Measurements from ENCODE around the gene KRT75. TPM values are rescaled to one million over a fixed set of nuclear protein-coding genes. Genes with fewer than 3 reads are reported as not detected.

KRT75 gene
- total RNA-seq, 1 experiment from 2014 or later = not detected

DNA sequence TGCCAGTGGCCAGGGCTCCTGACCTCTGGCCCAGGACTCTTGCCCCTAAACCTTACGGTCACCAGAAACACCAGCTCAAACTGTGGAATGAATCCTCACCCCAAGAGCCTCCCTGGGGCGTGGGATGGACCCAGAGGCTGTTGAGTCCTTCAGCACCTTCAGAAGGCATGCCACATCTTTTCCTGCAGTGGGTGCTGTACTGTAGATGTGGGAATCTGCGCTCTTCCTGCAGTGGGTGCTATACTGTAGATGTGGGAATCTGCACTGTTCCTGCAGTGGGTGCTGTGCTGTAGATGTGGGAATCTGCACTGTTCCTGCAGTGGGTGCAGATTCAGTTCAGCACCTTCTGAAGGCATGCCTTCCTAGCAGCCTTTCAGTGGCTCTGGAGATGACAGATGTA, 29.2 kb downstream of the KRT75 start:
- no peak overlapping the region for H3K4me3 Mint-ChIP-seq
- no peak for DNase-seq (ENCODE audit: low spot score)
- ChIA-PET CTCF (interaction anchor here (1.6 kb wide), 1 partner anchor 9 kb away, joined by 10 read pairs; no protein-coding TSS in a partner anchor), POLR2A (no interaction called here)
- H3K27ac Mint-ChIP-seq = no peak overlapping the region
- peaks cover 4% of the 10 kb centered on the region; the same call in 1 of the 2 replicates for H3K36me3 Mint-ChIP-seq
- peaks cover 9% of the 10 kb centered on the region for H3K4me1 Mint-ChIP-seq
- no peak for TF ChIP-seq ETV6 (CRISPR knock-in tag; IDR thresholded peaks at IDR 0.05)
- TF ChIP-seq, protein P1, sequence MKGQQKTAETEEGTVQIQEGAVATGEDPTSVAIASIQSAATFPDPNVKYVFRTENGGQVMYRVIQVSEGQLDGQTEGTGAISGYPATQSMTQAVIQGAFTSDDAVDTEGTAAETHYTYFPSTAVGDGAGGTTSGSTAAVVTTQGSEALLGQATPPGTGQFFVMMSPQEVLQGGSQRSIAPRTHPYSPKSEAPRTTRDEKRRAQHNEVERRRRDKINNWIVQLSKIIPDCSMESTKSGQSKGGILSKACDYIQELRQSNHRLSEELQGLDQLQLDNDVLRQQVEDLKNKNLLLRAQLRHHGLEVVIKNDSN (CRISPR knock-in tag; IDR thresholded peaks at IDR 0.05) = no peak
- TF ChIP-seq, protein P2, sequence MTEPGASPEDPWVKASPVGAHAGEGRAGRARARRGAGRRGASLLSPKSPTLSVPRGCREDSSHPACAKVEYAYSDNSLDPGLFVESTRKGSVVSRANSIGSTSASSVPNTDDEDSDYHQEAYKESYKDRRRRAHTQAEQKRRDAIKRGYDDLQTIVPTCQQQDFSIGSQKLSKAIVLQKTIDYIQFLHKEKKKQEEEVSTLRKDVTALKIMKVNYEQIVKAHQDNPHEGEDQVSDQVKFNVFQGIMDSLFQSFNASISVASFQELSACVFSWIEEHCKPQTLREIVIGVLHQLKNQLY (CRISPR knock-in tag; IDR thresholded peaks at IDR 0.05) = no peak
- TF ChIP-seq, protein P3, sequence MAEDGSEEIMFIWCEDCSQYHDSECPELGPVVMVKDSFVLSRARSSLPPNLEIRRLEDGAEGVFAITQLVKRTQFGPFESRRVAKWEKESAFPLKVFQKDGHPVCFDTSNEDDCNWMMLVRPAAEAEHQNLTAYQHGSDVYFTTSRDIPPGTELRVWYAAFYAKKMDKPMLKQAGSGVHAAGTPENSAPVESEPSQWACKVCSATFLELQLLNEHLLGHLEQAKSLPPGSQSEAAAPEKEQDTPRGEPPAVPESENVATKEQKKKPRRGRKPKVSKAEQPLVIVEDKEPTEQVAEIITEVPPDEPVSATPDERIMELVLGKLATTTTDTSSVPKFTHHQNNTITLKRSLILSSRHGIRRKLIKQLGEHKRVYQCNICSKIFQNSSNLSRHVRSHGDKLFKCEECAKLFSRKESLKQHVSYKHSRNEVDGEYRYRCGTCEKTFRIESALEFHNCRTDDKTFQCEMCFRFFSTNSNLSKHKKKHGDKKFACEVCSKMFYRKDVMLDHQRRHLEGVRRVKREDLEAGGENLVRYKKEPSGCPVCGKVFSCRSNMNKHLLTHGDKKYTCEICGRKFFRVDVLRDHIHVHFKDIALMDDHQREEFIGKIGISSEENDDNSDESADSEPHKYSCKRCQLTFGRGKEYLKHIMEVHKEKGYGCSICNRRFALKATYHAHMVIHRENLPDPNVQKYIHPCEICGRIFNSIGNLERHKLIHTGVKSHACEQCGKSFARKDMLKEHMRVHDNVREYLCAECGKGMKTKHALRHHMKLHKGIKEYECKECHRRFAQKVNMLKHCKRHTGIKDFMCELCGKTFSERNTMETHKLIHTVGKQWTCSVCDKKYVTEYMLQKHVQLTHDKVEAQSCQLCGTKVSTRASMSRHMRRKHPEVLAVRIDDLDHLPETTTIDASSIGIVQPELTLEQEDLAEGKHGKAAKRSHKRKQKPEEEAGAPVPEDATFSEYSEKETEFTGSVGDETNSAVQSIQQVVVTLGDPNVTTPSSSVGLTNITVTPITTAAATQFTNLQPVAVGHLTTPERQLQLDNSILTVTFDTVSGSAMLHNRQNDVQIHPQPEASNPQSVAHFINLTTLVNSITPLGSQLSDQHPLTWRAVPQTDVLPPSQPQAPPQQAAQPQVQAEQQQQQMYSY (CRISPR knock-in tag; IDR thresholded peaks at IDR 0.05) = no peak
- TF ChIP-seq, protein P4, sequence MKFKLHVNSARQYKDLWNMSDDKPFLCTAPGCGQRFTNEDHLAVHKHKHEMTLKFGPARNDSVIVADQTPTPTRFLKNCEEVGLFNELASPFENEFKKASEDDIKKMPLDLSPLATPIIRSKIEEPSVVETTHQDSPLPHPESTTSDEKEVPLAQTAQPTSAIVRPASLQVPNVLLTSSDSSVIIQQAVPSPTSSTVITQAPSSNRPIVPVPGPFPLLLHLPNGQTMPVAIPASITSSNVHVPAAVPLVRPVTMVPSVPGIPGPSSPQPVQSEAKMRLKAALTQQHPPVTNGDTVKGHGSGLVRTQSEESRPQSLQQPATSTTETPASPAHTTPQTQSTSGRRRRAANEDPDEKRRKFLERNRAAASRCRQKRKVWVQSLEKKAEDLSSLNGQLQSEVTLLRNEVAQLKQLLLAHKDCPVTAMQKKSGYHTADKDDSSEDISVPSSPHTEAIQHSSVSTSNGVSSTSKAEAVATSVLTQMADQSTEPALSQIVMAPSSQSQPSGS (CRISPR knock-in tag; IDR thresholded peaks at IDR 0.05; ENCODE audit: borderline replicate concordance, low read depth) = no peak
- no peak for TF ChIP-seq GTF2I (CRISPR knock-in tag; conservative IDR thresholded peaks at IDR 0.05)
- no peak for TF ChIP-seq NR2C2 (CRISPR knock-in tag; IDR thresholded peaks at IDR 0.05)
- no peak for TF ChIP-seq HMGA2 (CRISPR knock-in tag; IDR thresholded peaks at IDR 0.05)
- no peak for TF ChIP-seq ZNF423 (CRISPR knock-in tag; IDR thresholded peaks at IDR 0.05)
- TF ChIP-seq, protein P5, sequence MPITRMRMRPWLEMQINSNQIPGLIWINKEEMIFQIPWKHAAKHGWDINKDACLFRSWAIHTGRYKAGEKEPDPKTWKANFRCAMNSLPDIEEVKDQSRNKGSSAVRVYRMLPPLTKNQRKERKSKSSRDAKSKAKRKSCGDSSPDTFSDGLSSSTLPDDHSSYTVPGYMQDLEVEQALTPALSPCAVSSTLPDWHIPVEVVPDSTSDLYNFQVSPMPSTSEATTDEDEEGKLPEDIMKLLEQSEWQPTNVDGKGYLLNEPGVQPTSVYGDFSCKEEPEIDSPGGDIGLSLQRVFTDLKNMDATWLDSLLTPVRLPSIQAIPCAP (CRISPR knock-in tag; IDR thresholded peaks at IDR 0.05) = no peak
- no peak for TF ChIP-seq PRRX2 (CRISPR knock-in tag; IDR thresholded peaks at IDR 0.05)
- TF ChIP-seq, protein P6, sequence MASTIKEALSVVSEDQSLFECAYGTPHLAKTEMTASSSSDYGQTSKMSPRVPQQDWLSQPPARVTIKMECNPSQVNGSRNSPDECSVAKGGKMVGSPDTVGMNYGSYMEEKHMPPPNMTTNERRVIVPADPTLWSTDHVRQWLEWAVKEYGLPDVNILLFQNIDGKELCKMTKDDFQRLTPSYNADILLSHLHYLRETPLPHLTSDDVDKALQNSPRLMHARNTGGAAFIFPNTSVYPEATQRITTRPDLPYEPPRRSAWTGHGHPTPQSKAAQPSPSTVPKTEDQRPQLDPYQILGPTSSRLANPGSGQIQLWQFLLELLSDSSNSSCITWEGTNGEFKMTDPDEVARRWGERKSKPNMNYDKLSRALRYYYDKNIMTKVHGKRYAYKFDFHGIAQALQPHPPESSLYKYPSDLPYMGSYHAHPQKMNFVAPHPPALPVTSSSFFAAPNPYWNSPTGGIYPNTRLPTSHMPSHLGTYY (CRISPR knock-in tag; IDR thresholded peaks at IDR 0.05) = no peak
- TF ChIP-seq, protein P7, sequence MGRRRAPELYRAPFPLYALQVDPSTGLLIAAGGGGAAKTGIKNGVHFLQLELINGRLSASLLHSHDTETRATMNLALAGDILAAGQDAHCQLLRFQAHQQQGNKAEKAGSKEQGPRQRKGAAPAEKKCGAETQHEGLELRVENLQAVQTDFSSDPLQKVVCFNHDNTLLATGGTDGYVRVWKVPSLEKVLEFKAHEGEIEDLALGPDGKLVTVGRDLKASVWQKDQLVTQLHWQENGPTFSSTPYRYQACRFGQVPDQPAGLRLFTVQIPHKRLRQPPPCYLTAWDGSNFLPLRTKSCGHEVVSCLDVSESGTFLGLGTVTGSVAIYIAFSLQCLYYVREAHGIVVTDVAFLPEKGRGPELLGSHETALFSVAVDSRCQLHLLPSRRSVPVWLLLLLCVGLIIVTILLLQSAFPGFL (CRISPR knock-in tag; IDR thresholded peaks at IDR 0.05; ENCODE audit: borderline replicate concordance) = no peak
- no peak for TF ChIP-seq EMX1 (CRISPR knock-in tag; IDR thresholded peaks at IDR 0.05)
- no peak for TF ChIP-seq IRF2 (CRISPR knock-in tag; IDR thresholded peaks at IDR 0.05; ENCODE audit: borderline replicate concordance, low read depth)
- no peak for ATAC-seq
- no peaks in the 10 kb centered on the region; the same call in 1 of the 2 replicates for H3K27me3 Mint-ChIP-seq (ENCODE audit: low read depth)
- peaks cover 7% of the 10 kb centered on the region for H3K9me3 Mint-ChIP-seq

DNA sequence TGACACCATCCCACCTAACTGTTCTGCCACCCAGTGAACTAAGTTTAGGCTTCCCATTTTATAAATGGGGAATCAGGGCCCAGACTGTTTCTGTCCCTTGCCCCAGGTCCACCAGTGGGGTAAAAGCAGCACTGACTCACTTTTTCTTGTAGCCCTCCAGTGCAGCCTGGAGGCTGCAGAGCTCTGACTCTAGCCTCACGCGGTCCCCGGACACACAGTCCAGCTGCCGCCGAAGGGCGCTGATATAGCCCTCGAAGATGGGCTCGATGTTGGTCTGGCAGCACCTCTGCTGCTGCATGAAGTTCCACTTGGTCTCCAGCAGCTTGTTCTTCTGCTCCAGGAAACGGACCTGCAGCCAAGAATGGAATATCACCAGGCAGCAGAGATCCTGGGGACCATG, 30.6 kb downstream of the KRT75 start:
- H3K4me1 Mint-ChIP-seq = peaks cover 9% of the 10 kb centered on the region
- H3K27me3 Mint-ChIP-seq (ENCODE audit: low read depth) = no peaks in the 10 kb centered on the region; the same call in 1 of the 2 replicates
- H3K9me3 Mint-ChIP-seq = peaks cover 6% of the 10 kb centered on the region
- ATAC-seq (no peak), DNase-seq (ENCODE audit: low spot score) (no peak)
- no peak overlapping the region for H3K4me3 Mint-ChIP-seq
- H3K27ac Mint-ChIP-seq = no peak overlapping the region
- TF ChIP-seq ZNF416 (CRISPR knock-in tag; IDR thresholded peaks at IDR 0.05) = no peak
- peaks cover 3% of the 10 kb centered on the region; the same call in 1 of the 2 replicates for H3K36me3 Mint-ChIP-seq
- CTCF ChIA-PET = interaction anchor here (0.8 to 2.2 kb wide), 14 partner anchors 8 to 577 kb away, joined by 3 to 10 read pairs (median 4); no protein-coding TSS in a partner anchor
- POLR2A ChIA-PET = no interaction called here
